Prostate gland (tissue), 2 donors: ENCODE data around the gene THAP4. TPM values are rescaled to one million over a fixed set of nuclear protein-coding genes. Genes with fewer than 3 reads are reported as not detected.

Experiments used
- DNase-seq: peaks from one replicate; pipeline ENCODE4 v3.0.0-alpha.2; 2019; ENCODE audit warnings: low spot score
- H3K27ac ChIP-seq, 2 donors: fragments of 200-600 bp; sonication (generic); 2 replicates each; pipeline ENCODE4 v1.5.1; 2017 to 2019
- H3K27me3 ChIP-seq: fragments of 200-600 bp; sonication (generic); replicated peaks from 2 replicates; pipeline ENCODE4 v1.5.1; 2019; ENCODE audit not compliant: insufficient read depth
- H3K36me3 ChIP-seq, 2 donors: fragments of 200-600 bp; sonication (generic); 1 replicate in 1 of 2; 2 replicates in 1 of 2; pipeline versions ENCODE4 v1.5.1 to v1.8.1; 2017 to 2019
- H3K4me1 ChIP-seq: fragments of 200-600 bp; sonication (generic); replicated peaks from 2 replicates; pipeline ENCODE4 v1.5.1; 2019
- H3K4me3 ChIP-seq, 2 donors: fragments of 200-600 bp; sonication (generic); 2 replicates each; pipeline ENCODE4 v1.5.1; 2017 to 2019
- H3K9me3 ChIP-seq: fragments of 200-600 bp; sonication (generic); 2 replicates; pipeline ENCODE4 v1.5.1; 2017
- POLR2A ChIP-seq: fragments of 450-650 bp; IDR thresholded peaks from one replicate; pipeline ENCODE4 v1.6.1; 2016; ENCODE audit warnings: antibody characterized with exemption, mild to moderate bottlenecking
- POLR2AphosphoS5 ChIP-seq: sonication (generic); formaldehyde crosslinking; IDR thresholded peaks from one replicate; pipeline ENCODE4 v1.6.1; 2017; ENCODE audit warnings: antibody characterized with exemption
- WGBS: methylation state at CpG from one replicate; pipeline ENCODE4 v1.1.5; 2018; 5-methylcytosine and 5-hydroxymethylcytosine counted together
- intact Hi-C: fragments of 100-400 bp; cut with DNase I; formaldehyde crosslinking; loops from one replicate; pipeline ENCODE4 v1.14.2; 2022
- small RNA-seq, 2 donors: library from RNA; depleted of rRNA; stranded (forward); fragments of <200 nt; gene quantifications; one replicate each; pipeline ENCODE3, GENCODE V24; 2016
- total RNA-seq, 2 donors: library from RNA; depleted of rRNA; stranded (reverse); fragments of >200 nt; gene quantifications; one replicate each; pipeline ENCODE4 v1.1.0, GENCODE V29; 2016
- TF ChIP-seq, protein P1 (sequence below), 4 experiments: fragments of 200-600 bp in 2 of 4; fragments of 450-650 bp in 2 of 4; sonication (generic) in 2 of 4; IDR thresholded peaks; 1 replicate in 3 of 4; 2 replicates in 1 of 4; pipeline ENCODE4 v1.5.1; 2016 to 2019; ENCODE audit warnings: antibody characterized with exemption in 4 of 4, mild to moderate bottlenecking in 2 of 4, moderate library complexity in 2 of 4

The THAP4 gene
- total RNA-seq, 2 donors from 2014 or later: 60.8 to 92.9 TPM

DNA sequence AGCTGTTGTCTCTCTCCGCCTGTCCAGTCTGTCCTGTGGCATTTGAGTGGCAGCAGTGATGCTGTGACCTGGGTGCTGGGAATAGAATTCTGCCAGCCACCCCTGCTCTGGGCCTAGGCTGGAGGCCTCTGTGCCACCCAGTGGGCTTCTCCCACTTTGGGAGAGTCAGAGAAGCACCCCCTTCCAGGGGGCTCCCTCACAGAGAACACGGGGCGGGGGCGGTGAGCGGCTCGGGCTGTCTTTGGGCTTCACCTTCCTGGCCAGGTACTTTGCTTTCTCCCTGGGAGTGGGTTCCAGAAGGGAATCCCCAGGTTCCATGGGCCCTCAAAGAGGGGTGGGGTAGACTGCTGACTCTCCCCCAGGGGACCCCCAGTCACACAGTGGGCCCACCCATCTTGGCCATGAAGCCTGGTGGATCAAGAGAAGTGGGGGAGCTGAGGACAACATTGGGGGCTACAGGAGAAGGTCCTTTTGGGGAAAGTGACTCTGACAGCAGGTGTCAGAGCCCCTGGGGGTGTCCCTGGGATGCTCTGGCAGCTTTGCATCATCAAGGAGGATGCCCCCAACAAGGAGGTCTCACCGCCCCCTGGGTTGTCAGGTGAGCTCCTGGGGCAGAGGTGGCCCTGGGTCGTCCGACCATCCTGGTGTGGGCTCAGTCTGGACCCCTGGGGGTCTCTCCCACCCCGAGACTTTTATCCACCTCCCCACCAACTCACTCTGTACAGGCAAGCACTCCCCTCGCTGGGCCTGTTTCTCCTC is 97.2 kb downstream of the THAP4 start:
- Histone ChIP-seq H3K36me3 (no peaks in the 10 kb centered on the region), H3K27ac (no peak overlapping the region), H3K4me3 (no peak overlapping the region), H3K4me1 (peaks cover 5% of the 10 kb centered on the region), H3K27me3 (no peaks in the 10 kb centered on the region), H3K9me3 (no peaks in the 10 kb centered on the region)
- 94% methylated on average over 11 of the region's 11 CpGs for WGBS
- TF ChIP-seq POLR2AphosphoS5 (no peak), POLR2A (no peak)
- TF ChIP-seq, protein P1, sequence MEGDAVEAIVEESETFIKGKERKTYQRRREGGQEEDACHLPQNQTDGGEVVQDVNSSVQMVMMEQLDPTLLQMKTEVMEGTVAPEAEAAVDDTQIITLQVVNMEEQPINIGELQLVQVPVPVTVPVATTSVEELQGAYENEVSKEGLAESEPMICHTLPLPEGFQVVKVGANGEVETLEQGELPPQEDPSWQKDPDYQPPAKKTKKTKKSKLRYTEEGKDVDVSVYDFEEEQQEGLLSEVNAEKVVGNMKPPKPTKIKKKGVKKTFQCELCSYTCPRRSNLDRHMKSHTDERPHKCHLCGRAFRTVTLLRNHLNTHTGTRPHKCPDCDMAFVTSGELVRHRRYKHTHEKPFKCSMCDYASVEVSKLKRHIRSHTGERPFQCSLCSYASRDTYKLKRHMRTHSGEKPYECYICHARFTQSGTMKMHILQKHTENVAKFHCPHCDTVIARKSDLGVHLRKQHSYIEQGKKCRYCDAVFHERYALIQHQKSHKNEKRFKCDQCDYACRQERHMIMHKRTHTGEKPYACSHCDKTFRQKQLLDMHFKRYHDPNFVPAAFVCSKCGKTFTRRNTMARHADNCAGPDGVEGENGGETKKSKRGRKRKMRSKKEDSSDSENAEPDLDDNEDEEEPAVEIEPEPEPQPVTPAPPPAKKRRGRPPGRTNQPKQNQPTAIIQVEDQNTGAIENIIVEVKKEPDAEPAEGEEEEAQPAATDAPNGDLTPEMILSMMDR (IDR thresholded peaks at IDR 0.05): no peak
- no peak for DNase-seq
- intact Hi-C loops: no loop called here

DNA sequence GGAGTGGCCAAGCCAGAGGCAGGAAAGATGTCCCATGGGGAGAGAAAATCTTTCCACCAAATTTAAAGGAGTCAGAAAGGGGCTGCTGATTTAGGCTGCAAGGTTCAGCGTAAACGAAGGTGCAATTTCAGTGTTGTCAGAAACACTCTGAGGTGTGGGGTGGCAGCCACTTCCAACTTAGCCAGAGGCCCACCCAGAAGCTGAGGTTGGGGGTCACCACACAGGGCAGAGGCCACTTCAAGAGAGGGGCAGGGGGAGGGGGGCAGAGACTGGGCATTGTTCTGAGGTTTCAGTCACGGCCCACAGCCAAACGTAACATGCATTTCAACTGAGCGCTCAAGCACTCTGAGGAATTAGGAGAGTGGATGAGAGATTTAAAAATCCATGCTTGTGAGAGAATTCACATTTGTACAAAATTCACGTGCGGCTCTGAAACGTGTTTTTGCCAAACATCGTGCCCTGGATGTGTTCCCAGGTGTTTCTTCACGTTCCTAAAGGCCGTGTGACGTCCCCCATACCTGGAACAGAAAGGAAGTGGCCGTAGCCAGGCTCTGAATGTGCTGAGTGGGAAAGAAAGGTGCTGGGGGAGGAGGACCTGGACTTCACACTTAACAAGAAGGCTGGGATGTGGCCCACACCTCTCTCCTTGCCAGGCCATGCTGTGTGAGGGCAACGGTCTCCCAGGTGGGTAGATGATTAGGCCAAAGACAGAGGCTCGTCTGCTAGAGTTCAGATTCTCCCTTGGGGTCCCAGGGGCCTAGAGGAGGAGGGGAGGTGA is 97.9 kb downstream of the THAP4 start:
- Histone ChIP-seq H3K27me3 (no peaks in the 10 kb centered on the region), H3K36me3 (no peaks in the 10 kb centered on the region), H3K27ac (no peak overlapping the region), H3K4me3 (no peak overlapping the region), H3K9me3 (no peaks in the 10 kb centered on the region), H3K4me1 (peaks cover 5% of the 10 kb centered on the region)
- intact Hi-C loops: no loop called here
- no peak for TF ChIP-seq POLR2AphosphoS5
- TF ChIP-seq, protein P1 (IDR thresholded peaks at IDR 0.05): no peak
- DNase-seq: no peak
- 88% methylated on average over 15 of the region's 15 CpGs for WGBS

GRCh38 chr2:241535871-241536655 is 100.9 kb downstream of the THAP4 start:
- Histone ChIP-seq H3K27me3 (no peaks in the 10 kb centered on the region), H3K9me3 (no peaks in the 10 kb centered on the region), H3K27ac (no peak overlapping the region), H3K4me3 (no peak overlapping the region), H3K36me3 (no peaks in the 10 kb centered on the region), H3K4me1 (no peaks in the 10 kb centered on the region)
- DNase-seq: no peak
- whole genome bisulfite sequencing: 59% methylated on average over 13 of the region's 13 CpGs
- TF ChIP-seq, protein P1 (IDR thresholded peaks at IDR 0.05): no peak
- TF ChIP-seq POLR2AphosphoS5: no peak
- no peak for TF ChIP-seq POLR2A
- intact Hi-C loops: no loop called here

DNA sequence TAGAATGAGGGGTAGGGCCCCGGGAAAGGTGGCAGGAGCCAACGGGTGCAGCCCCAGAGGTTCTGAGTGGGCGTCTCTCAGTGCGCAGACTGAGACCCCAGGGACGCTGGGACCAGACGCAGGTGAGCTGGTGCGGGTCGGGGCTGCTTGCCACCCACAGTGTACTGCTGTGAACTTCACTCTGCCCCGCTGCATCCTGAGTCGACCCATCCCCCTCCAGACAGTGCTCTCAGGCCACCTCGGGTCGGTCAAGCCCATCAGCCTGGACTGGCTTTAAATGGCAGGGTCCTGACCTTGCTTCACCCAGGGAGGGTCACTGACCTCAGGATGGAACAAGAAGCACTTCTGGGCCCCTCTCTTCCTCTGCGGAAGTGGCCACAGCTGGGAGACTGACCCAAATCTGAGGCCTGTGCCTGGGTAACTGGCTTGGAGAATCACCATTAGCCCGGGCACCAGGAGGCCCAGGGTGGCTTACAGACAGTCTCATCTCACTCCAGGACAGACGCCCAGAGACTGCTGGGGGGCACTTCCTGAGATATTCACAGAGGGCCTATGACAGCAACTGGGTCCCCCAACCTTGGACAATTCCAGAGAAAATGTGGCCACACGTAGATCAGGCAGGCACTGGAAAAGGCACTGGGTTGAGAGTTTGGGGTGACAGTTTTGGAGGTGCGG is 102.1 kb downstream of the THAP4 start:
- Histone ChIP-seq H3K27ac (no peak overlapping the region), H3K4me1 (no peaks in the 10 kb centered on the region), H3K36me3 (no peaks in the 10 kb centered on the region), H3K4me3 (no peak overlapping the region), H3K9me3 (no peaks in the 10 kb centered on the region), H3K27me3 (no peaks in the 10 kb centered on the region)
- WGBS: 82% methylated on average over 15 of the region's 17 CpGs
- intact Hi-C loops: no loop called here
- TF ChIP-seq POLR2A (no peak), POLR2AphosphoS5 (no peak)
- TF ChIP-seq, protein P1 (IDR thresholded peaks at IDR 0.05): no peak
- DNase-seq: no peak

Small RNAs within 50 kb of the gene (small RNA-seq; reads per million reads assigned to genes)
- 0 reads per million in 2 donors for gene RNA5SP122

Other genes with a start within 250 kb of the THAP4 start
- 100 to 1,000 TPM; 169 to 235 TPM for gene STK25, start 128.6 kb downstream of the THAP4 start, total RNA-seq
- gene BOK, start 78.4 kb downstream of the THAP4 start, total RNA-seq: 10 to 100 TPM; 58.3 to 91.6 TPM
- gene ATG4B, start 535 bp upstream of the THAP4 start, total RNA-seq: 100 to 1,000 TPM in 1 of 2 donors, 10 to 100 TPM in 1; 63.9 to 162 TPM
- gene DTYMK, start 49.7 kb upstream of the THAP4 start, total RNA-seq: 10 to 100 TPM; 26.0 to 35.8 TPM
- 10 to 100 TPM; 65.6 to 84.8 TPM for gene ING5, start 64.9 kb upstream of the THAP4 start, total RNA-seq
- 10 to 100 TPM; 38.7 to 55.3 TPM for gene D2HGDH, start 97.5 kb upstream of the THAP4 start, total RNA-seq
- gene GAL3ST2, start 139.7 kb upstream of the THAP4 start, total RNA-seq: 1 to 10 TPM in 1 of 2 donors, not detected in 1; 2.4 TPM
- under 1 TPM in 1 of 2 donors, not detected in 1; 0.62 TPM for gene NEU4, start 172.0 kb upstream of the THAP4 start, total RNA-seq
- under 1 TPM; 0.27 to 0.80 TPM for gene PDCD1, start 221.7 kb upstream of the THAP4 start, total RNA-seq
- gene RTP5, start 232.6 kb upstream of the THAP4 start, total RNA-seq: under 1 TPM; 0.14 to 0.28 TPM